HG03457 (cell line): Measurements from ENCODE around the gene CCDC17.

ENCODE experiments used
- ATAC-seq: cut with Tn5 transposase; IDR thresholded peaks from one replicate; pipeline ENCODE4 v1.9.1; 2021; ENCODE audit warnings: moderate number of reproducible peaks; ENCODE audit not compliant: unreplicated experiment

The CCDC17 gene

DNA sequence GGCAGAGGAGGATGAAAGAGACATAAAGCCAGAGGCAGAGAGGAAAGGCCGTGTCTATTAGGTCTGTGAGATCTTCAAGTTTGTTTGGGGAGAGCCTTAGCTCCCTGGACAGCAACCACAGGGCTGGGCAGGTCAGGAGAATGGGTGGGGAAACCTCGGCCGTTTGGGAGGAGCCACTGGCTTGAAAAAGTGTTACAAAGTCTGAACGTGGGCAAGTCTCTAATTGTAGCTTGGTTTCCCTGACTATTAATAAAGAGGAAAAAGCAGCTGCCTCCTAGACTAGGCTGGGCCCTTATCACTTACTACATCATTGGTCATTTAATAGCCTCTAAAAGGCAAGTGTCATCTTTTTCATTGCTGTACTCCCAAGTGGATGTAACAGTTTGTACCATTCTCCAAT, at the start of gene CCDC17:
TSS of gene CCDC17 (minus strand) at position 83 of the 400 bp plus-strand sequence. CDS start 145 bp downstream, outside the sequence.
- no peak for ATAC-seq

DNA sequence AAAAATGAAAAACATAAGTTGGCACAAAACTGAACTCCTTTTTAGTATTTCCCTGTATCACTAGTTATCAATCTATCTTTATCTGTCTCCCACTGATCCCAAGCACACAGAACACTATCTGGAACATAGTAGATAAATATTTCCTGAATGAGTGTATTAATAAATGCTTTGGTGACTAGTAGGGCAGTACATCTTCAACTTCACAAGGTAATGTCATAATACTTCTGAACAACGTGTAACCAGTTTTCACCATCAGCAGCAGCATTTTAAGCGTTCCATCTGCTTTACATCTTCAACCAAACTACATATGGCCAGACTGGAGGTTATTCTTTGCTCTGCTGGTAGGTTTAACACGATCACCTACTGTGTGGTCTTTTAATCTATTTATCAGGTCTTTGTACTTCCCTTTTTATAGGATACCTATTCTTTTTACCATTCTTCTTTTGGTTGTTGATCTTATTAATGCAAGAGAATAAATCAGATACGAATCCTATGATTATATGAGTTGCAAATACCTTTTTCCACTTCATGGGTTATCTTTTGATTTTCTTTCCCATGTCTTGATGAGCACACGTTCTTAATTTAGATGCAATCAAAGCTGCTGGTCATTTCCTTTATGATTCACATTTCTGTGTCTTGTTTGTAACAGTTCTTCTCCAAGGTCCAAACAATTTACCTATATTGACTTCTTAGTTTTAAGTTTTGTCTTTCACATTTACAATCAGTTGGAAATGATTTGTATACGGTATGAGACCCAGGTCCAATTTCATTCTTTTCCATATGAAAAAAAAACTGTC, 46.2 kb upstream of the CCDC17 start:
- no peak for ATAC-seq

DNA sequence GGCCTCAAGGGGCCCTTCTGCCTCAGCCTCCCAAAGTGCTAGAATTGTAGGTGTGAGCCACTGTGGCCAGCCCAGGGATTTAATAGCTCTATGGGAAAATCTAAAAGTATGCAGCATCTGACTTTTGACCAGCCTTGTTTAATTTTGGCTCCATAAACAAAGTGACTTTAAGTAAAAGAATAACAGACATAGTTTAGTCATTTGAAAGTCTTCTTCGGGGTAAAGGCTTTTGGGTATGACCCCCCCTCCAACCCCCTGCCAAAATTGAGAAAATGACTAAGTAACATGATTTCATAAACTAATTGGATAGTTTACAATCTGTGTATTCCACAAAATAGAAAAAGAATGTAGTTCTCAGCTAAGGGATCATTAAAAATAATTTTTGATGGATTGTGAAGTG, 45.5 kb upstream of the CCDC17 start:
- no peak for ATAC-seq

DNA sequence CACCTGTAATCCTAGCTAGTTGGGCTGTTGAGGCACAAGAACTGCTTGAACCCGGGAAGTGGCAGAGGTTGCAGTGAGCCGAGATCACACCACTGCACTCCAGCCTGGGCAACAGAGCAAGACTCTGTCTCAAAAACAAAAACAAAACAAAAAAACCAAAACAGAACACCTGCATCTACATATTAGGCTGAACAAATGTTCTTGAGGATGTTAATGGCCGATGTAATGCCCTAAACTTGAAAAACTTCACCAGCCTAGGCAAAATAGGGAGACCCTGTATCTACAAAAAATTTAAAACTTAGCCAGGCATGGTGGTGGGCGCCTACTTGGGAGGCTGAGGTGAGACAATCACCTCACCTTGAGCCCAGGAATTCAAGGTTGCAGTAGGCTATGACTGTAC, 44.7 kb upstream of the CCDC17 start:
- no peak for ATAC-seq

DNA sequence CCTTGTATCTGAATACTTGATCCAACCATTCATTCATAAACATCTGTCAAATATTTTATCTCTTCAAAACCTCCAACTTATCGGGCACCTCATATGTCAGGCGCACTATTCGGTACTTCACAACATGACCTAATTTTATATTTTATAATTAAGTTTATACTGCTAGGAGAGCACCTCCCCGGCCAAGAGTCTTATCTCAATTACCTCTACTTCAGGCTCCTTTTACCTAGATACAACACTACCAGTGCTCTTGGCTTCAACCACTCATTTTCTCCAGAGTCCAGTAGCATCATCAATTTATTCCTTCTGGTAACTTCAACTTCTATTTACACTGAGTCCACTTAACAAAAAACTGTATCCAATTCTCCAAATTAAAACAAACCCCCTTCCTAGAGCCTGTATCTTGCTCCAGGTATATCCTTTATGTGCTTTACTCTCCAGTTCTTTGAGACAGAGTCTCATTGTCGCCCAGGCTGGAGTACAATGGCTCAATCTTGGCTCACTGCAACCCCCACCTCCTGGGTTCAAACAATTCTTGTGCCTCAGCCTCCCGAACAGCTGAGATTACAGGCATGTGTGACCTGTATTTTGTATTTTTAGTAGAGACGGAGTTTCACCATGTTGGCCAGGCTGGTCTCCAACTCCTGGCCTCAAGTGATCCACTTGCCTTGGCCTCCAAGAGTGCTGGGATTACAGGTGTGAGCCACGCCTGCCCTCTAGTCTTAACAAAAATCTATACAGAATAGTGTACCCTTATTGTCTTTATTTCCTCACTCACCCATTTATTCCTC, 43.7 kb upstream of the CCDC17 start:
- ATAC-seq: no peak

DNA sequence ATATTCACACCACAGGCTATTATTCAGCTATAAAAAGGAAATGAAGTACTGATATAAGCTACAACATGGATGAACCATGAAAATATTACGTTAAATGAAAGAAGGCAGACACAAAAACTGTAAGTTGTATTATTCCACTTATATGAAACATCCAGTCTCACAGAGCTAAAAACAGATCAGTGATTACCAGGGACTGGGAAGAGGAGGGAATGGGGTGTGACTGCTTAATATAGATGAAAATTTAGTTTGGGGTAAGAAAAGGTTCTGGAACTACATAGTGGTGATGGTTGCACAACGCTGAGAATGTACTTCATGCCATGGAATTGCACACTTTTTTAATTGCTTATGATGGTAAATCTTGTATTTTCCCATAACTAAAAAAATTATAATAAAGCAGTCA, 43.0 kb upstream of the CCDC17 start:
- ATAC-seq: no peak

DNA sequence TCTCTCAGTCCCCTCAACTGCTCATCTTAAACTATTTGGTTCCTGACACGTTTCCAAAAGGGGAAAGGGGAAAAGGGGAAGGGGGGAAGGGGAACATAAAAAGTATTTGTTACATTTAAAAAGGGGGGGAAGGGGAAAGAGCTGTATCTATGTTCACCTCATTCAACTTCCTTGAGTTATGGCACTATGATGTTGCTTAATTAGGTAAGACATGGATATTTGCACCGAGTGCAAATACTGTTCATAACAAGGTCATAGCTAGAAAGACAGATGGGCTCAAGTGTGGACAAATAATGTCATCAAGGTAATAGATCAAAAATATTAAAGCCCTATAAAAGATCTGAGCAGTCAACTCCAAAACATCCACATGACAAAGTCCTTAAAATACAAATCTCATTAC, 36.5 kb upstream of the CCDC17 start:
- no peak for ATAC-seq

DNA sequence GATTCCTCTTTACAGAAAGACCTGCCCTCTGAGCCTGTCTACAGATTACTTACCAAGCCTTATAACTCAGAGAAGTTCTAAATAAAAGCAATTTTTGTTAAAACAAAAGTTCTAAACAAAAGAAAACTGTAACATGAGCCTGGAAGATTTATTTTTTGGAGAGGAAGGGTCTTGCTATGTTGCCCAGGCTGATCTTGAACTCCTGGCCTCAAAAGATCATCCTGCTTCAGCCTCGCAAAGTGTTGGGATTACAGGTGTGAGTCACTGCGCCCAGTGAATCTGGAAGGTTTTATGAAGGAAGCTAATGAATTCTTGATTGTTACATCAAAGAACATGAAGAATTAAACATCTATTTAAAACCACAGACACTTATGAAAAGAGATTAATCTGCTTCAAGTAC, 35.4 kb upstream of the CCDC17 start:
- no peak for ATAC-seq

DNA sequence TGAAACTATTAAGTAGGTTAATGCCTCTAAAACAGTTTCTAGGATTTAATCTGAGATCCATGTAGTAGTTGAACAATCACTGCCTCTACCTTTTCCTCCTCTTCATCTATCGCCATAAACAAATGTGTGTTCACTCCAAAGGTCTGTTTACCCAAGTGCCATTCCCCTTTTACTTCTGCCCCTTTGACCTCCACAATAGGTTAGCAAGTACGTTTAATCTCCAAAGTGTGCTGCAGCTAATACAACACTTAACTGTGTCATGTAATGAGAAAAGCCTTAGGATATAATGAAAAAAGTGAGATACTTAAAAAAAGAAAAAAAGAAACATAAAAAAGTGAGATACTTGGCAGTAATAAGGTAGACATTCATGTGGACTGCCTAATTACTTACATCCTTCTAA, 34.3 kb upstream of the CCDC17 start:
- no peak for ATAC-seq

DNA sequence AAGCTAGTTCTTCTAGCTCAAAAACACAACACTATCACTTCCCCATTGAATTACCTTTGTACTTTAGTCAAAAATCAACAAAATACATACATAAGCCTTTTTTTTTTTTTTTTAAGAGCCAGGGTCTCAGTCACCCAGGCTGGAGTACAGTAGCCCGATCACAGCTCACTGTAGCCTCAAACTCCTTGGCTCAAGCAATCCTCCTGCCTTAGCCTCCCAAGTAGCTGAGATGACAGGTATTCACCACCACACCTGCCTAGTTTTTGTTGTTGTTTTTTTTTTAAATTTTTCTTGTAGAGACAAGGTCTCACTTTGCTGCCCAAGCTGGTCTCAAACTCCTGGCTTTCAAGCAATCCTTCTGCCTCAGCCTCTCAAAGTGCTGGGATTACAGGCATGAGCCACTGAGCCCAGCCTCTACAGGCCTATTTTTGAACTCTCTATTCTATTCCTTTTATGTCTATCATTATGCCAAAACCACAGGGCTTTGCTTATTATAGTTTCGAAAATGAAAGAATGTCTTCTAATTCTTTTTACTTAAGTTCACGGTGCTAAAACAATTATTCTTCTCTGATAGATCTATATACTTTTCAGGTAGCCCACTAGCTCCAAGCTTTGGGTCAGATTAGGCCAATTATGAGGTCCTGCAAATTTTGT, 32.8 kb upstream of the CCDC17 start:
- ATAC-seq: no peak

DNA sequence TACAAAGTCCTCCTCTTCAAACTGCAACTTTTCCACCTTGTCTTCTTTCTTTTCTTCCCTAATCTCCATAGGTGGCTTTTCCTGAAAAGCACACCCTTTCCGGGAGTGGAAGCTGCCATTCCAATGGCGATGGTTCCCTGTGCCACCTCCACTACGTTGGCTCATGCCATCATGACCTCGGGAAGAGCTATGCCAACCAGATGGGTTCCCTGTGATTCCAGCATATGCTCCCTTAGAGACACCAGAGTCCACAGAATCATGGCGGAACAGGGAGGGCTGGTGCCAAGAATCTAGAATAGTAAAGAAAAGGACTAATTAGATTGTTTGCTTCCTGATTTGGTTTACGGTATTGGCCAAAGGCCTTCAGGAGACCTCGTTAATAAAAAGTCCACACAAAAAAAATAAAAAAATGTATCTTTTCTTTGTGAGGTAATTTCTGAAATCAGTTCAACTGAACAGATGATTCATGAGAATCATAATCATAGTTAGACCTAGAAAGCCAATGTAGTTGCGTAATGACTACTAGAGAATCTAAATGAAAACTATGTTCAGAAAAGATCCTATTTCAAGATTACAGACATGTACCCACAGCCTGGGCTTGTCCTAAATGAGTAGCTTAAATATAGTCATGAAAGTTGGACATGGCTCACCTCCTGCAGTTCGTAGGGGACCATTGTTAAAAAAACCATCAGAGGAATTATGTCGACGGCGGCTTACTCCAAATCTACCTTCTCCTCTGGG, 30.9 kb upstream of the CCDC17 start:
- ATAC-seq: no peak

DNA sequence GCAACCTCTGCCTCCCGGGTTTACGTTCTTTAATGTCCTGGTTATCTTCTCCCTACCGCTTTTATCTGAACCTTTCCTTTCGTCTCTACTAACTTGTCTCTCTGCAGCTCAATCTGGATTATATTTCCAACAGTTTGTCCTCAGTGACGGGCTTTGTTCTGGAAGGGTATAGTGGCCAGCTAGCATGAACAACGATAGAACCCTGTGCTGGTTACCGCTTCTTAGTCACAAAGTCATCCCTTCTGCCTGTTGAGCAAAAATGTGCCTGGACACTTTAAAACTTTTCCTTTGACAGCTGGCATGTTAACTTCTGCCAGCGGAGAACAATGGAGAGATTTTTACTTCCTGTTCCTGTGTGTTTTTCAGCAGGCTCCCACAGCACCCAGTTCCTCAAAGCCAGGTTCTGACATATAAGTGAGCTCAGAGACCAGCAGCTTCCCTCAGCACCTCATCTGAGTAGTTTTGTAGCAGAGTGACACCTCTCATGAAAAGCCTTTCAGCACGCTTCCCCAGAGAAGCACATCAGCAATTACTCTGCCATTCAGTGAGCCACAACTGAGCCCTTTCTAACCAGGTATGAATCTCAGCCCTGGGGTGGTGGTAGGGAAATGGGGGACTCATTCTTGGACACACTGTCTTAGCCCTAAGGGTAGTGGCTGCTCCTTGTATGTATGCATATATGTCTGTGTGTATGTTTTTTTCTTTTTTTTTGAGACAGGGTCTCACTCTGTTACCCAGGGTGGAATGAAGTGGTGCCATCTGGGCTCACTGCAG, 23.6 kb upstream of the CCDC17 start:
- no peak for ATAC-seq

DNA sequence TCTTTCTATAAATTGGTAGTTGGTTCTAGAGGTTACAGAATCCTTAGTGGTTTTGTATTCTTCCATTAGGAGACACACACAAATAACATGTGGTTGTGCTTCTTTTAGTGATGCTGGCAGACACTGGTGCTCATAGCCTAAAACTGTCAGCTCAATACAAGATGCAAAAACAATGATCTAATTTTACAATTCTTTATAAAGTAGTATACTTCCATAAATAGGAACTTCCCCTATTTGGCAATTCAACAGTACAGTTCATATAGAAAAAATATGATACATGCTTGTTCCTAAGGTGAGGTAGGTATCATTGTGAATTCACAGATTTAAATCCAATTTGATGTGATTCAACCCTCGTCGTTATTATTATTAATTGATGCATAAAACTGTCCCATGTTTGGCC, 20.8 kb upstream of the CCDC17 start:
- ATAC-seq: no peak

DNA sequence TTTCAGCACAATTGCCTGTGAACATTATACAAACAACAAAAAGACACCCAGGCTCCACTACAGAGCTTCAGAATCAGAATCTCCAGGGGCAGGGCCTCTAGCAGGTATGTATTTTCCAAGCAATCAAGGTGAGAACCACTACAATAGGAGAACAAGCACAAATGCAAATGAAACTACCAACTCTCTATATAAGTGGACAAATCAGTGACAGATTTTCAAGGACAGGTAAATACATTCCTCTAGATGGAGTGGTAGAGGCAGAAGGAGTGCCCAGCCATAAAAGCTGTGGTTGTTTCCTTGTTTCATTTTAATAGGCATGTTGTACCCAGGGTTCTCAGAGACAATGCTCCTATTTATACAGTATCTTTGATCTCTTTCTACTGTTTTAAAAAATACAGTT, 20.1 kb upstream of the CCDC17 start:
- ATAC-seq: no peak

DNA sequence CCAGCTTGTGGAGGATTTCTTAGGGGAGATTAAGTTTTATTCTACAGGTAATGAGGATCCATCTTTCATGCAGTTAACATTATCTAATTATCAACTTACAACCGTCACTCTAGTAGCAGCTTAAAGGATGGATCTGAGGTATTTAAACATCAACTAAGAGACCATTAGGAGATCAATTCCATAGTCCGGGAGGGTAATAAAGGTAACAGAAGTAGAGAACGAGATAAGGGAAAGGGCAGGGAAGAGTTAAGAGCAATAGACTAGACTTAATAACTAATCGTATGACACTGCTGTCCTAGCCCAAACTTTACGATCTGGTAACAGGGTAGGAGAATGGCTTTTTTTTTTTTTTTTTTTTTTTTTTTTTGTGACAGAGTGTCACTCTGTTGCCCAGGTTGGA, 19.5 kb upstream of the CCDC17 start:
- no peak for ATAC-seq

DNA sequence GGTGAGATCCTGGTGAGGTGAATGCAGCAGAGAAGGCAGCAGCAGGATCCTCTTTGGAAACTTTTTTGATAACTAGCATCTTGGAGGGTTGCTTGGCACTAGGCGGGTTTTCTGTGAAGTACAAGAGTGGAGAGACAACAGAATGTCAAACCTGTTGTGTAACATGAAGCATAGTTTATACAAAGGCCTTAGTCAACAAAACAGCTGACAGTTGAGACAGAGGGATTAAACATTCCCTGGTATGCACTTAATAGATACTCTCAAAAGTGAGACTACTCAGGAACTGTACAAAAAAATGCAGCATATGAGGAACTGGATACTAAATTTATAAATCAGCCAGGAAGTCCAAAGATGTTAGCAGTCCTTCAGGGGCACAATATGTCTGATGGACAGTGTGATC, 16.4 kb upstream of the CCDC17 start:
- no peak for ATAC-seq

DNA sequence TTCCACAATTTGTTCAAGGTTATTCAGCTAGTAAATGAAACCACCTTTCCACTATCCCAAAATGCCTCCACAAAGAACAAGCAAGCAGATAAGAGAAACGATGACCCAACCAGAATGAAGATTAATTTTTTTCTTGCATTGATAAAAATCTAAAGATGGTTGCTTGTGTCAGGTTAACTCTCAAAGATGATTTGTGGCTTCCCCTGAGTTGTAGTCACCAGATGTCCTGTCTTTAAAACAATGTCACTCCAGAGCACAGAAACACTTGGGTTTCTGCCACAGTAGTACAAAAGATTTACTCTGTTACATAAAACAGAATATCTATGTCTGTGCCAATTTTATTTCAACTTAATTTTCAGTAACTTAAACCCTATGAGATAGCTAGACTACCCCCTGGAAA, 11.4 kb upstream of the CCDC17 start:
- no peak for ATAC-seq

DNA sequence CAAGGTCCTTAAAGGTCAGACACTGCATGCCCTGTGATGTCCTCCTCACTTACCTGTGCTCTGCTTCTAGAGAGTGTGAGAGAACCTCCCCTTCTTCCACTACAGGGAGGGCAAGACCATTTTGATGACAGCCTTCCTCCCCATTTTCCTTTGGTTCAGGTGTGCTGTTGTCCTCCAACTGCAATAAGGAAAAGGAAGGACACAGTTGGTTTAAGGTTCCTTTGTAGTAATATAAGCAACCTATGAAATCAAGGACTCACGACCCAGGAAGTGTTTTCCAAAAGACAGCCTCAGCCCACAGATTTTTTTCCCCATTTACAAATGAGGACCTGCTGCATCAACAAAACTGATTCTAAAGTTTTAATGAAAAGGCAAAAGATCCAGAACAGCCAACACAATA, 6.6 kb upstream of the CCDC17 start:
- no peak for ATAC-seq

DNA sequence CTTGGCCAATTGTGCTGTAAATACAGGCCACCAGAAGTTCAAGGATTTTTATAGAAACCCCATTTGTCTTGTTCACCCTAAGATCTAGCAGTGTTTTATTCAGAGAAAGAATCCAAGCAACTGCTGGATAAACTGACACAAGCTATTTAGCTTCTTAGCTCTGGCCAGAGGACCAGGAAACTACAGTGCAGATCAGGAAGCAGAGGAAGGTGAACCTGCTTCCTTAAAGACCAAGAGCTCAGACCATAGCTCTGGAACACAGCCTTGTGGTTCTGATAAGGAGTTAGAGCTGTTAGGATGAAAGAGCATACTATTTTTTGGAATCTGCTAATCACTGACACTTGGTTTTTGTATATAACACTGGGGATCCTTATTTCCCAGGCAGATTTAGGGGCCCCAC, 5.2 kb upstream of the CCDC17 start:
- ATAC-seq: no peak
